Raji (cell line): ENCODE measurements around the gene GALNS.

Experiments used
- POLR2A ChIP-seq: IDR thresholded peaks from 2 replicates; pipeline ENCODE4 v1.6.1; 2011; ENCODE audit warnings: low read depth, low read length, control low read depth; ENCODE audit not compliant: insufficient read depth

The GALNS gene

DNA sequence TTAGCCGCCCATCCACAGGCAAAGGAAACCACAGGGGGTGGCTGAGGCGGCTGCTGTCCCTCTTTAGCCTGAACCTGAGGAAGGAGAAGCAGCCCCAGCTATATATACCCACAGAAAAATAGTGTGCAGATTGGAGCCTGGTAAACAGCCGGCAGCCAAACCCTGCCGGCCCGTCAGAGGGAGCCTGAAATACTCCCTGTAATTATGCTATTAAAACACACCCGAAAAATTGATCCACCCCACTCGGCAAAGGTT is 78.5 kb downstream of the GALNS start:
- no peak for TF ChIP-seq POLR2A

DNA sequence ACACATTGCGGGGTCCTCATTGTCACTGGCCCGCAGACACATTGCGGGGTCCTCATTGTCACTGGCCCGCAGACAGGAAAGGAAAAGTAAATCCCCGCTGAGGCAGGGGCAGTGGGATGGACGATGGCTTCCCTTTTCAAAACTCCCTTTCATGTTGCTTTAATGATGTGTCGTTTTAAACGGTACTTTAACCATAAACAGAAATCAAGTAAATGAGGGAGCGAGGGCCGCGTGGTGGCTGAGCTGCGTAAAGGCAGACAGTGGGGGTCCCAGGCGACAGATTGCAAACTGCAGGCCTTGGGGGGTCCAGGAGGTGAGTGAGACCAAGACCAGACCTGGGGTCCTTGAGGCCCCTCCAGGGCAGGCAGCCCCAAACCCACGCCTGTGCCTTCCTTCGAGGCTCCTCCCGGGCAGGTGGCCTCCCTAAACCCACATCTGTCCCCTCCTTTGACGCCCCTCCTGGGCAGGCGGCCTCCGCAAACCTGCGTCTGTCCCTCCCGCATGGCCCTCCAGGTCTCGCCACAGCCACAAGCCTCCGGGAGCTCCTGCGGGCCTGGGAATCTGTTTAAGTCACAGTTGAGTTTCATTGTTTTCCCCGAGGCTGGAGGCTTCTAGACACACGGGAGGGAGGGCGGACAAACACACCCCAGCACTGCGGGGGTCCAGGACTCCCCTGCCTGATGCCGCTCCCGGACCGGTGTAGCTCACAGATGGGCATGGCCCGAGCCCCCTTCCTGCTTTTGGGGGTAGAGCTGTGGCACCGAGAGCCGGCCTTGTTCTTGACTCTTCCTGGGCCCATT is 79.1 kb downstream of the GALNS start:
- TF ChIP-seq POLR2A, result no peak

DNA sequence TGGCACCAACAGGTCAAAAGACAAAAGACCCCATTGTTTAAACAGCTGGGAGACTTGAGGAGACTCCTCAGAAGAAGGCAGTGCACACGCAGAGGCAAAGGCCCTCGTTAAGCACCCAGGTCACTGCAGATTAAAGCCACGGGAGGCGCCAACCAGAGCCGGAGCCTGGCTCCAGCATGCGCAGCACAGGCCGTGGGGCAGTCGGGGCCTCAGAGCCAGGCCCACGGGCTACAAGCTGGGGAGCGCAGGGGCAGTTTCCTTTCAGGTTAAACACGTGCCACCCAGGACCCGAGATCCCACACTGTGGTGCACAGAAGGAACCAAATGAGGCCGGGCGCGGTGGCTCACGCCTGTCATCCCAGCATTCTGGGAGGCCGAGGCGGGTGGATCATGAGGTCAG is 80.9 kb downstream of the GALNS start:
- no peak for TF ChIP-seq POLR2A

GRCh38 chr16:88774544-88775393 is 82.0 kb downstream of the GALNS start:
- TF ChIP-seq POLR2A, result no peak

- TF ChIP-seq POLR2A, result no peak
Measured at GRCh38 chr16:88773812-88774291, 82.9 kb downstream of the GALNS start.

GRCh38 chr16:88772871-88773811 is 83.6 kb downstream of the GALNS start:
- no peak for TF ChIP-seq POLR2A

- TF ChIP-seq POLR2A, result no peak
Measured at GRCh38 chr16:88771294-88771772, 85.4 kb downstream of the GALNS start.

- TF ChIP-seq POLR2A, result no peak
Measured at GRCh38 chr16:88770461-88771293, 86.1 kb downstream of the GALNS start.

- no peak for TF ChIP-seq POLR2A
Measured at GRCh38 chr16:88769617-88770460, 86.9 kb downstream of the GALNS start.

GRCh38 chr16:88768071-88768783 is 88.5 kb downstream of the GALNS start:
- no peak for TF ChIP-seq POLR2A

GRCh38 chr16:88767546-88768070 is 89.1 kb downstream of the GALNS start:
- TF ChIP-seq POLR2A, result no peak

- no peak for TF ChIP-seq POLR2A
Measured at GRCh38 chr16:88766975-88767374, 89.8 kb downstream of the GALNS start.
